OCI-LY3 (cell line): ENCODE data around the gene LBX2.

Experiments
- H2AFZ ChIP-seq: fragments of 200-600, 300-600 bp; shearing (Covaris generic); 2 replicates; pipeline ENCODE4 v1.6.0; 2014; ENCODE audit warnings: antibody characterized with exemption, low read depth, low read length
- H3K27ac ChIP-seq: fragments of 200-600, 300-600 bp; sonication (generic); 2 replicates; pipeline ENCODE4 v1.5.1; 2014; ENCODE audit warnings: mild to moderate bottlenecking, low read length, moderate library complexity, mixed read lengths
- H3K27me3 ChIP-seq: fragments of 200-600, 300-600 bp; sonication (generic); 2 replicates; pipeline ENCODE4 v1.6.1; 2014; ENCODE audit warnings: low read depth, low read length, mixed read lengths
- H3K36me3 ChIP-seq: fragments of 200-600, 300-600 bp; sonication (generic); replicated peaks from 2 replicates; pipeline ENCODE3; 2014; ENCODE audit warnings: low read depth, low read length, mixed read lengths
- H3K4me1 ChIP-seq: fragments of 300-600, 200-600 bp; sonication (generic); 2 replicates; pipeline ENCODE4 v1.6.1; 2014; ENCODE audit warnings: low read length, mixed read lengths
- H3K4me2 ChIP-seq: fragments of 200-600, 300-600 bp; sonication (generic); 2 replicates; pipeline ENCODE4 v1.6.1; 2014; ENCODE audit warnings: low read length, mixed read lengths
- H3K4me3 ChIP-seq: fragments of 300-600, 200-600 bp; sonication (generic); 2 replicates; pipeline ENCODE4 v1.5.1; 2014; ENCODE audit warnings: antibody characterized with exemption, mild to moderate bottlenecking, low read length, moderate library complexity
- H3K79me2 ChIP-seq: fragments of 300-600, 200-600 bp; shearing (Covaris generic); 2 replicates; pipeline ENCODE4 v1.6.1; 2014; ENCODE audit warnings: mild to moderate bottlenecking, low read length, mixed read lengths
- H3K9ac ChIP-seq: fragments of 300-600, 200-600 bp; shearing (Covaris generic); 2 replicates; pipeline ENCODE4 v1.6.0; 2014; ENCODE audit warnings: mild to moderate bottlenecking, low read length, moderate library complexity
- H3K9me3 ChIP-seq: fragments of 200-600, 300-600 bp; shearing (Covaris generic); 2 replicates; pipeline ENCODE4 v1.6.1; 2014; ENCODE audit warnings: low read length, mixed read lengths; ENCODE audit not compliant: insufficient read depth
- H4K20me1 ChIP-seq: fragments of 200-600, 300-600 bp; sonication (generic); 2 replicates; pipeline ENCODE4 v1.6.1; 2016; ENCODE audit warnings: low read length, mixed read lengths; ENCODE audit not compliant: insufficient read depth
- CTCF ChIP-seq: fragments of 200-600, 300-600 bp; sonication (generic); IDR thresholded peaks from 2 replicates; pipeline ENCODE4 v1.5.1; 2014; ENCODE audit warnings: antibody characterized with exemption, low read length, low read depth
- EZH2phosphoT487 ChIP-seq: fragments of 200-600 bp; shearing (Covaris generic); IDR thresholded peaks from 2 replicates; pipeline ENCODE4 v1.6.1; 2018; ENCODE audit warnings: antibody characterized with exemption, mixed run types, low read depth

Gene LBX2

GRCh38 chr2:74501335-74502071, 2.1 kb upstream of the LBX2 start:
- Histone ChIP-seq H3K4me2 (no peak overlapping the region), H3K27ac (no peak overlapping the region), H3K9ac (no peak overlapping the region), H2AFZ (no peak overlapping the region), H3K79me2 (peaks cover 5% of the 10 kb centered on the region), H4K20me1 (no peaks in the 10 kb centered on the region), H3K4me1 (peaks cover 14% of the 10 kb centered on the region; the same call in 1 of the 2 replicates), H3K9me3 (no peaks in the 10 kb centered on the region), H3K36me3 (peaks cover 13% of the 10 kb centered on the region), H3K27me3 (no peaks in the 10 kb centered on the region), H3K4me3 (no peak overlapping the region)
- no peak for TF ChIP-seq CTCF
- no peak for TF ChIP-seq EZH2phosphoT487

- Histone ChIP-seq H4K20me1 (no peaks in the 10 kb centered on the region), H3K9me3 (no peaks in the 10 kb centered on the region), H3K27me3 (no peaks in the 10 kb centered on the region), H3K79me2 (no peaks in the 10 kb centered on the region), H3K36me3 (peaks cover 7% of the 10 kb centered on the region), H3K4me3 (no peak overlapping the region), H3K27ac (no peak overlapping the region), H2AFZ (no peak overlapping the region), H3K4me1 (peaks cover 8% of the 10 kb centered on the region; the same call in 1 of the 2 replicates), H3K9ac (no peak overlapping the region), H3K4me2 (no peak overlapping the region)
- no peak for TF ChIP-seq CTCF
- no peak for TF ChIP-seq EZH2phosphoT487
These were observed 1.2 kb upstream of the LBX2 start for GRCh38 chr2:74500578-74500946.

- no peak overlapping the region for H2AFZ ChIP-seq
- no peak overlapping the region for H3K4me2 ChIP-seq
- no peak overlapping the region for H3K4me3 ChIP-seq
- no peak overlapping the region for H3K9ac ChIP-seq
- no peaks in the 10 kb centered on the region for H3K79me2 ChIP-seq
- TF ChIP-seq CTCF (no peak), EZH2phosphoT487 (no peak)
- no peaks in the 10 kb centered on the region for H4K20me1 ChIP-seq
- H3K9me3 ChIP-seq, result no peaks in the 10 kb centered on the region
- peaks cover 4% of the 10 kb centered on the region; the same call in 1 of the 2 replicates for H3K4me1 ChIP-seq
- H3K27ac ChIP-seq, result no peak overlapping the region
- peaks cover 2% of the 10 kb centered on the region for H3K36me3 ChIP-seq
- no peaks in the 10 kb centered on the region for H3K27me3 ChIP-seq
These were observed 656 bp upstream of the LBX2 start for GRCh38 chr2:74499940-74500577.

- peaks cover 4% of the 10 kb centered on the region; the same call in 1 of the 2 replicates for H3K4me1 ChIP-seq
- no peaks in the 10 kb centered on the region for H3K36me3 ChIP-seq
- no peak overlapping the region for H3K9ac ChIP-seq
- H3K27me3 ChIP-seq, result no peaks in the 10 kb centered on the region
- no peaks in the 10 kb centered on the region for H3K9me3 ChIP-seq
- no peaks in the 10 kb centered on the region for H4K20me1 ChIP-seq
- no peaks in the 10 kb centered on the region for H3K79me2 ChIP-seq
- TF ChIP-seq CTCF (no peak), EZH2phosphoT487 (no peak)
- no peak overlapping the region for H3K27ac ChIP-seq
- H3K4me2 ChIP-seq, result no peak overlapping the region
- H2AFZ ChIP-seq, result no peak overlapping the region
- H3K4me3 ChIP-seq, result no peak overlapping the region
These were observed 720 bp downstream of the LBX2 start for GRCh38 chr2:74498500-74499266.
